Measurements from ENCODE around the gene DDX56. TPM values are rescaled to one million over a fixed set of nuclear protein-coding genes. Genes with fewer than 3 reads are reported as not detected.
A peak's percentile ranks its signal among the peaks of the same experiment; 100 is the strongest.

Gene DDX56
- total RNA-seq, 1 donor from 2014 or later = 51.1 TPM

GRCh38 chr7:44535348-44536064, 38.2 kb downstream of the DDX56 start:
- no peak for DNase-seq (ENCODE audit: low read depth)

- peak; percentile 20 for DNase-seq (ENCODE audit: low read depth)
Observed at GRCh38 chr7:44534501-44534900, 39.2 kb downstream of the DDX56 start.

GRCh38 chr7:44534087-44534486, 39.6 kb downstream of the DDX56 start:
- DNase-seq (ENCODE audit: low read depth) = no peak

GRCh38 chr7:44533301-44534055, 40.2 kb downstream of the DDX56 start:
- DNase-seq (ENCODE audit: low read depth) = no peak

GRCh38 chr7:44531421-44532380, 42.0 kb downstream of the DDX56 start:
- DNase-seq (ENCODE audit: low read depth) = no peak

GRCh38 chr7:44530990-44531389, 42.7 kb downstream of the DDX56 start:
- DNase-seq (ENCODE audit: low read depth) = no peak

- no peak for DNase-seq (ENCODE audit: low read depth)
Observed at GRCh38 chr7:44524811-44525388, 48.8 kb downstream of the DDX56 start.

- no peak for DNase-seq (ENCODE audit: low read depth)
Observed at GRCh38 chr7:44522315-44522714, 51.4 kb downstream of the DDX56 start.

GRCh38 chr7:44521347-44522095, 52.2 kb downstream of the DDX56 start:
- DNase-seq (ENCODE audit: low read depth) = no peak

- DNase-seq (ENCODE audit: low read depth) = no peak
Observed at GRCh38 chr7:44520574-44520973, 53.1 kb downstream of the DDX56 start.

- DNase-seq (ENCODE audit: low read depth) = no peak
Observed at GRCh38 chr7:44519546-44519945, 54.2 kb downstream of the DDX56 start.

- no peak for DNase-seq (ENCODE audit: low read depth)
Observed at GRCh38 chr7:44518761-44519160, 54.9 kb downstream of the DDX56 start.

GRCh38 chr7:44517175-44517574, 56.5 kb downstream of the DDX56 start:
- DNase-seq (ENCODE audit: low read depth) = no peak

Other genes with a start within 250 kb of the DDX56 start
- gene CAMK2B, start 248.3 kb downstream of the DDX56 start, total RNA-seq = 0.20 and 1.6 TPM in 2 replicates
- gene NUDCD3, start 83.2 kb downstream of the DDX56 start, total RNA-seq = 62.2 and 133 TPM in 2 replicates
- gene NPC1L1, start 32.6 kb downstream of the DDX56 start, total RNA-seq = 0.20 and 0.35 TPM in 2 replicates
- gene TMED4, start 8.3 kb upstream of the DDX56 start, total RNA-seq = 259 and 304 TPM in 2 replicates
- 105 and 157 TPM in 2 replicates for gene OGDH, start 32.7 kb upstream of the DDX56 start, total RNA-seq
- gene ZMIZ2, start 174.9 kb upstream of the DDX56 start, total RNA-seq = 7.5 and 22.7 TPM in 2 replicates
- gene PPIA, start 222.8 kb upstream of the DDX56 start, total RNA-seq = 2,537 and 3,633 TPM in 2 replicates